OCI-LY1 (cell line): ENCODE data around the gene ABCG2.

Experiments
- EZH2 ChIP-seq: fragments of 200-600 bp; sonication (generic), shearing (Covaris generic); IDR thresholded peaks from 2 replicates; pipeline ENCODE4 v1.8.0; 2017; ENCODE audit warnings: borderline replicate concordance, mixed run types, mild to moderate bottlenecking, antibody characterized with exemption, low read length, moderate library complexity, mixed read lengths
- TF ChIP-seq, protein P1 (sequence below): fragments of 200-600 bp; sonication (generic), shearing (Covaris generic); IDR thresholded peaks from 2 replicates; pipeline ENCODE4 v1.5.1; 2017; ENCODE audit warnings: mild to moderate bottlenecking, antibody characterized with exemption, low read length, moderate library complexity, mixed read lengths

DNA sequence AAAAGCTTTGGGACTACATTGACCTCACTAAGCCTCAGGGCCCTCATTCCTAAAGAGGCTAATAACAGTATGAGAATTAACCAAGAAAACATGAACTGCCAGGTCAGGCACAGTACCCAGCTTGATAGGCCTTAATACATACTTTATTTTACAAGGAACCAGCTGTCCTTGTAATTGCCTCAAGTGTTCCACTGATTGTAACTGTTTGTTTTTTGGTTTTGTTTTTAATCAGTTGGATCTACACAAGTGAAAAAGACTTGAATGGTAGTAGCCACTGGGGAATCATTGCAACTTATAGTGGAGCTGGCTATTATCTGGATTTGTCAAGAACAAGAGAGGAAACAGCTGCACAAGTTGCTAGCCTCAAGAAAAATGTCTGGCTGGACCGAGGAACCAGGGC, 115.4 kb downstream of the ABCG2 start:
- TF ChIP-seq, protein P1, sequence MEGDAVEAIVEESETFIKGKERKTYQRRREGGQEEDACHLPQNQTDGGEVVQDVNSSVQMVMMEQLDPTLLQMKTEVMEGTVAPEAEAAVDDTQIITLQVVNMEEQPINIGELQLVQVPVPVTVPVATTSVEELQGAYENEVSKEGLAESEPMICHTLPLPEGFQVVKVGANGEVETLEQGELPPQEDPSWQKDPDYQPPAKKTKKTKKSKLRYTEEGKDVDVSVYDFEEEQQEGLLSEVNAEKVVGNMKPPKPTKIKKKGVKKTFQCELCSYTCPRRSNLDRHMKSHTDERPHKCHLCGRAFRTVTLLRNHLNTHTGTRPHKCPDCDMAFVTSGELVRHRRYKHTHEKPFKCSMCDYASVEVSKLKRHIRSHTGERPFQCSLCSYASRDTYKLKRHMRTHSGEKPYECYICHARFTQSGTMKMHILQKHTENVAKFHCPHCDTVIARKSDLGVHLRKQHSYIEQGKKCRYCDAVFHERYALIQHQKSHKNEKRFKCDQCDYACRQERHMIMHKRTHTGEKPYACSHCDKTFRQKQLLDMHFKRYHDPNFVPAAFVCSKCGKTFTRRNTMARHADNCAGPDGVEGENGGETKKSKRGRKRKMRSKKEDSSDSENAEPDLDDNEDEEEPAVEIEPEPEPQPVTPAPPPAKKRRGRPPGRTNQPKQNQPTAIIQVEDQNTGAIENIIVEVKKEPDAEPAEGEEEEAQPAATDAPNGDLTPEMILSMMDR = no peak
- TF ChIP-seq EZH2 = no peak
